ENCODE data around the gene ZMAT5.

DNA sequence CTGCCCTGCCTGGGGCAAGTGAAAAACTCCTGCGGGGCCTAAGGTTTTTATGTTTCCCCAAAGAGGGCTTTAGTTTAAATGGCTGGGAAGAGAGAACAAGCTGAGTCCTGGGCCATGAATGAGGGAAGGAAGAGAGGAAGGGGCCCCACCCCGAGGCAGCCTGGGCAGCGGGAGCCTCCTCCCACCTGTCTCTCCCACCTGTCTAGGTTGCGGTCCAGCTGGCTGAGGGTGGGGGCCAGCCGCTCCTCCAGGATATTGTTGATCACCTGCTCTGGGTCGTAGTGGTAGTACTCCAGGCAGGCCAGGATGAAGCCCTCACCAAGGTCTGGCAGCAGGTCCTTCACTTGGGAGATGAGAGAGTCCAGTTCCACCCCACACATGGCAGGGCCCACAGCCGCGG is 35.0 kb upstream of the ZMAT5 start:
- TF ChIP-seq CTCF (IDR thresholded peaks at IDR 0.05; ENCODE audit: borderline replicate concordance, extremely low read depth, low read length, poor library complexity, severe bottlenecking) (no peak), EZH2 (IDR thresholded peaks at IDR 0.05; ENCODE audit: borderline replicate concordance, low read depth, low read length, severe bottlenecking) (no peak)

Data from DND-41 (cell line).